ENCODE measurements around the gene CAPS.
"Not testable (repeated sequence)": the region's sequence is repeated elsewhere in the genome, so short reads cannot be mapped to it uniquely, and the experiment has no call there.

Gene CAPS

DNA sequence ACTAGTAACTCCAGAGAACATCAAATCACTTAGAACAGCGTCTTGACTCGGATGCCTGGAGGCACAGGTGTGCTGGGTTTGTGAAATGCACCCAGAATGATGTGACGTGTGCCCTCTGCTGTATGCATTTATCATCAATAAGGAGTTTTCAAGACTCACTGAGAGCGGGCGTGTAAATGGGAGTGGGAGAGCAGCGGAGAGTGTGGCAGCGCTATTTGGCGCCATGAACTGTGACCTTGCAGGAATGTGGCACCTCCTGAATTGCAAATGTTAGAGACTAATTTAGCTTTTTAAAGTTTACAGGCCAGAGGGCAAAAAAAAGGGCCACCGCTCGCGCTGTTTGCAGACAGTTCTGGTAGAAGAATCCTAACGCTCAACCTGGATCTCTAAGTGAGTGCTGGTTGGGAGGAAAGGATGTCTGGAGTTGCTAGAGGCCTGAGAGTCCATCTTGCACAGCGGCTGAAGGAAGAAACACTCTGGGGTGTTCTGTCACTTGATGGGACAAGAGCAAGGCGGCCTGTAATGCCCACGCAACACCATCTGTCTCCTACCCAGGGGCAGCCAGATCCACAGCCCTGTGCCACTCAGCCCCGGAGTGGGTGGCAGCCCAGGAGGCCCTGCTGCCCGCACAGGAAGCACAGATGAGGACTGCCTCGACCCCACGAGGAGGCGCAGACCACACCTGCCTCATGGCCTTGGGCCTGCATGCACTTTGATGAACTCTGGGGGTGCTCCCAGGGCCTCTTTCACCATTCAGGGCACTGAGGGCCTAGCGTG lies 44.2 kb downstream of the CAPS start:
- no peak for DNase-seq

DNA sequence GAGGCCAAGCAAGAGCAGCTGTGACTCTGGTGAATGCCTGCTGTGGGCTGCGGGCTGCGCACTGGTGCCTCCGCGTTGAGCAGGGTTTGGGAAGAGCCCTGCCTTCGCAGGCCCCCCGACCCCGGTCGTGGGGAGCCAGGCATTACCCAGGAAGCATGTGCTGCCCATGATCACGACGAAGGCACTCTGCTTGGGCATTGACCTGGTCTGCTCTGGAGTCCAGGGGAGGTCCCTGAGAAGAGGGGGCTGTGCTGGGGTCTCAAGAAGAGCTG lies 44.7 kb downstream of the CAPS start:
- no peak for DNase-seq

DNA sequence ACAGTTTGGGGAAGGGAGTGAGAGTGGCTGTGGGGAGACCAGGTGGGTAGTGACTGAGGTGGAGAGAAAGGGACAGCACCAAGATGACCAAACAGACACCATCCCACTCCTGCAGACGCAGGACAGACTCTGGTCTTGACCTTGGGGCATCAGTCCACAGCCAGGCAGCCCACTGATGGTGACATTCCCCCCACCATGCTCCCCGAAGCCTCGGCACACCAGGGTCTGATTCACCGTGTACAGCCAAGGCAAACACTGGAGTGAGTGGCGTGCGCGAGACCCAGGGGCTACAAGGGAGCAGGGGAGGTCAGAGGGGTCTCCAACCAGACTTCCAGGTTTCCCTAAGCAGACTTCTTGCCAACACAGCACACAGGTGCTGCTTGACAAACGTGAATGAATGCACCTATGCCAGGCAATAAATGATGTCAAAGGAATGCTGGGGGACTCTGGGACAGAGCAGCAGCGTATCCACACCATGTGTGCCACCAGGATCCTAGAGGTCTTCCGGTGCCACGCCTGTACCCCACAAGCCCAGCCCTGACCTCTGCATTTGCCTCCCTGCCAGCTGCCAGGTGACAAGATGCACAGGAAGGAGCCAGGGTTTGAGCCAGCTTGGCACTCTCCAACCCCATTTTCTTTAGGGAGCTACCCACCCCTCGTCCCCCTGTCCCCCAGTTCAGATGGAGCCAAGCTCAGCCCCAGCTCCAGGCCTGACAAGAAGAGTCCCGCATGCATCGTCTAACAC lies 45.4 kb downstream of the CAPS start:
- no peak for DNase-seq

DNA sequence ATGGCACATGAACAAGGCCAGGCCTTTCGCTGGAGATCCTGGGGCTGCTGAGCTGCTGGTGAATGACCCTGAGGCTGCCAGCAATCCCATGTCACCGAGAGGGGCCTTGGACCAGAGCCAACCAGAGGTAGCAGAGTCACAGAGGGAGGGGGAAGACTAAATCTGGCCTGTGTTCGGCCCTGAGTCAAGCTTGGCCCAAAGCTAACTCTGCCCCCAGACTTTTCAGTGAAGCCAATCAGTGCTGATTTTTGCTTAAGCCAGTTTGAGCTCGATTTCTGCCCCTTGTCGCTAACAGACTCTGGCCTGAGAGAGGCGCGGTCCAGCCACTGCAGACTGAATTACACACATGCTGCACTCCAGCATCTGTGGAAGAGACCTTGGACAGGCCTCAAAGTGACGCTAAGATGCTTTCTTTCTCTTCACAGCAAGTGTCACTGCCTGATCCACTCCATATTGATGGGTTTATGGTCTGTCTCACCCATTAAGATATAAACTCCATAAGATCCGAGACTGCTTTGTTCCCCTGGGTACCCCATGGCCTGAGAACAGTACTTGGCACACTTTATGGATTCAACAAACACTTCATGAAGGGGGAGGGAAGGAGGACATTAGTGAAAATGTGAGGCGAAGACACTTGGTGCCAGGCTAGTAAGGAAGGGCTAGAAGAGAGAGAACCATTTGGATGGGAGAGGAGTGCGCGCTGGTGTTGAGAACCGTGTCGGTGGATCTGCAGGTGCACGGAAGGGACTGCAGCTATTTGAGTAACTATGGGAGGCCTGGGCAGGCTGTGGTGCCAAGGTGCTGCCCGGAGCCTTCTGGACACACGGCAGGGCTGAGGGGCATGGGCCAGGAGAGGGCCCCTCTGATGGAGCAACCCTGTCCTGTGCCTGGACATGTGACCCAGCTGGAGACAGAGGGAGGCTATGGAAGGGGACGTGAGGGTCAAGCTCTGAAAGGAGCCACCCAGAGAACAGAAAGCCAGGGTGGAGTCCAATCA lies 46.2 kb downstream of the CAPS start:
- DNase-seq: no peak

DNA sequence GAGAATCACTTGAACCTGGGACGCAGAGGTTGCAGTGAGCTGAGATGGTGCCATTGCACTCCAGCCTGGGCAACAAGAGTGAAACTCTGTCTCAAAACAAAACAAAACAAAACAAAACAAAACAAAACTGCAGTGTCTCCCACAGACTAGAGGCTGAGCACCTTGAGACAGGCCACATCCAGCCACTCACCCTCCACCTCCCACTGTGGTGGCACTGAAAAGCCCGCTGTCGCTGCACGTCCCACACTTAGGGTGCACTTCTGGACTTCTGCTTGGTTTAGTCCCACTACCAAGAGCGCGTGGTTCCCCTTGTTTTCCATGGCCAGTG lies 47.6 kb downstream of the CAPS start:
- DNase-seq: peak; percentile 42

DNA sequence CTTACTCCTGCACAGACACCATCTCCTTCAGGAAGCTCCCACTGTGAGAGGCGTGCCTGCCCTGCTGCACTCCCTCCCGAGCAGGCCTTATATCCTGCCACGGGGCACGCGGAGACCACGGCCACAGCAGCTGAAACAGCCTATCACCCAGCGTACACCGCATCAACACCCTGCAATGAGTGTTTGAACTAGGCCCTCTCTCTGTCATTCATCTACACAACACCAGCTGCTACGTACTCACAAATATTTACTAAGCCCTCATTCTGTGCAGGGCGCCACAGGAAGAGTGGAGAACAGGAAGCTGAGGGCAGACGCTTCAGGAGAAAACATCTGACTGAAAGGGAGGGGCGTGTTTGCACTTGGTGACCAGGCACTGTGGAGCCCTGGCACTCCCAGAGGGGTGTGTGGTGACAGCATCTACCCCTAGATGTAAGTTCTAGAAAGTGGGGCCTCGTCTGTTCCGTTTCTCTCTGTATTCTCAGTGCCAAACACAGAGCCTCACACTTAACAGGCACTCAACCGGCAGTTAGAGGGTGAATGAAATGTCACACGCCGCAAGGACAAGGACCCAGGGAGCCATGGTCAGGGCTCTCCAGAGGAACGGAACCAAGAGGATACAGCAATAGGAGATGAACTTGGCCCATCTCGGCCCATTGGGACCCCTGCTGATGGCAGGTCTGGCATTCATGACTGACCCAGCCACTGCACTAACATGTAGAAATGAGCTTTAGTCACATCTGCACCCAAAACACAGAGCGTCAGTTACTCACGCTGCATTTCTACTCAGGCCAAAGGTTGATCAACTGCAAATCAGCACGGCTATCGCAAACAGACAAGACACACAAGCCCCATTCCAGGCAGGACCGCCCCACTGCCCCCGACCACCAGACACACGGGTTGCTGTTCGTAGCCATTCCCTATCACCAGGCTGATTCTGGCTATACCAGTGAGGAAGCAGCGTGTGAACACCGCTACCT lies 48.2 kb downstream of the CAPS start:
- DNase-seq: peak; percentile 76

DNA sequence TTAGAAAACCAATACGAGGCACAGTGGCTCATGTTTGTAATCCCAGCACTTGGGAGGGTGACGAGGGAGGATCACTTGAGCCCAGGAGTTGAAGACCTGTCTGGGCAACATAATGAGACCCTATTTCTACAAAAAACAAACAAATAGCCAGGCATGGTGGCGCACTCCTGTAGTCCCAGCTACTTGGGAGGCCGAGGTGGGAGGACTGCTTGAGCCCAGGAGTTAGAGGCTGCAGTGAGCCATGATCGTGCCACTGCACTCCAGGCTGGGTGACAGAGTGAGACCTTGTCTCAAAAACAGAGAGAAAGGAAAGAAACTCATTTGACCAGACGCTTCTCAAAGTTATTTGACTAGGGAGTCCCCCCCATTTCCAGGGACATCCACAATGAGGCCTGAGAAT lies 49.2 kb downstream of the CAPS start:
- not testable (repeated sequence) for DNase-seq

DNA sequence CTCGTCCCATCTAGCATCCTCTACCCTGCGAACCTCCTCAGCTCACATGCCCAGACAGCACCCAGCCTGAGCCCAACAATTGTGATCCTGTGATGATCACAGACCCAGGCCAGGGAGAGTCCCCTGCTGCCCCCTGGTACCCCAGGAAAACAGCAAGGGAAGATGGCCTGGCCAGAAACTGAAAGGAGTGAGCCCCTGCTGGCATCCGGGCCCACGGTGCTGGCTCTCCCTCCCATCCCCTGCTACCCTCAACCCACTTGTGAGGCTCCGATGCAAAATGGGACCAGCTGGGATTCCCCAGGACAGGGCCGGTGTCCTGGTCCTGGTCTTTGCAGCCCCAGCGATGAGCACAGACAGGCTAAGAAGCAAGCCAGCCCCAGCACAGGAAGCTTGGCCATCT lies 49.8 kb downstream of the CAPS start:
- no peak for DNase-seq

DNA sequence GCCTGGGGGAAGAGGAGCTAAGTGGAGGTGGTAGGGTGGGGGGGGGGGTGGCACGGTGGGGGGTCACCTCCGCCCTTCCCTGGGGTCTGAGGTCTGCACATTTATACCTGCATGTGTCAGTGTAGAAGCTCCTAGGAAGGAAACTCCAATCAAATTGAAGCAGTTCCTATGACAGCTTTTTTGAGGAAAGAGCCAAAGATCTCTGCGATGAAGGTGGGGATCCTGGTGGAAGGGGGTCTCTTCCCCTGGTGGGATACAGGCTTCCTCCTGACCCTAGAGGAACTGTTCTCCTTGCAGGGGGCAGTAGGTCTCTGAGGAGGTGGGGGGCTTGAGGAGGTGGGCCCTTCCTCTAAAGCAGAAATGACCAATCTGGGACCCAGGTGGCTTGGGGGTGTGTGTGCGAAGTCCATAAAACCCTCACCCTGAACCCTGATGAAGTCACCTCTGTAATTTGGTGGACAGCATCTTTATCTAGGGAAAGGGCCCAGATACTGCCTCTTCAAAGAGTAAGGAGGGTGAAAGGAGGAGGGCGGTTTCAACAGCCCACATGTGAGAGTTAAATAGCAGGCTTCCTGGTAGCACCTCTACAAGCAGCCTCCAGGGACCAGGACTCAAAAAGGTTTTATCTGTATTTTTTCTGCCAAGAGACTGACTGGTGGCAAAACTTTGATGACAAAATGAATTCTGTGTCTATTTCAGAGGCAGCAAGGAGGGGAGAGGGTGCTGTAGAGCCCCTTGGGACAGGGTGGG lies 50.9 kb downstream of the CAPS start:
- no peak for DNase-seq

Measured in activated CD4-positive, alpha-beta T cell treated with anti-CD3 and anti-CD28 coated beads, Interleukin-10, Interleukin-2, amounts not matched to agents 100 ng/mL and 50 ng/mL, durations not matched to agents 16 hours and 8 hours (primary cell).